ENCODE results near the gene OLFML3. TPM values are rescaled to one million over a fixed set of nuclear protein-coding genes. Genes with fewer than 3 reads are reported as not detected.

The OLFML3 gene
- total and polyA plus RNA-seq, 2 of the 8 experiments (the other 6 are each of a cell fraction or from before 2014, with no cell fraction given): 56.0 to 72.3 TPM

DNA sequence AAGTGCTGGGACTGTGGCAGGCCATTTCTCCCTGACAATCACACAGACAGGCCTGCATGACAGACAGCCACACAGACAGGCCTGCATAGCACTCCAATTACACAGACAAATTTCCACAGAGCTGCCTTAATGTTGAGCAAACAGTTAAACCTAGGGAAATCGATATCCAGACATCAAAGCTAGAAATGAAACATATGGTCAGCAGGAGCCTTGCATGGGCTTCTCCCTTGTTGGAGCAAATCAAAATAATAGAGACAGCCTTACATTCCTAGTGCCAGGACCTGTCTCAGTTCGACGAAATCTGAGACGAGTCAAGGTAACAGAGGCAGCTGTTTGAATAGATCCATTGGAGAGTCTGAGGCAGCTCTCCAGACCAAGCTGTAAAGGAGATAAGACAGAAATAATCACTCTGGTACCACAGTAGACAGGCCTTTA is 42.4 kb downstream of the OLFML3 start:
- Histone ChIP-seq H3K4ac (replicated peaks; ENCODE audit: insufficient read length, low read depth, low read length) (no peak overlapping the region), H3K4me1 (replicated peaks in 1 of 4; ENCODE audit: control insufficient read depth in 3 of 4, insufficient read depth in 4 of 4, low read length in 3 of 4) (peaks cover 2 to 14% (median 5%) of the 10 kb centered on the region in 4 experiments; a peak in 4 of 7 replicates), H3K27ac (ENCODE audit: low read depth, low read length) (no peak overlapping the region), H3K79me2 (ENCODE audit: control insufficient read depth in 1 of 2, insufficient read depth in 2 of 2, low read length in 2 of 2) (no peaks in the 10 kb centered on the region), H2BK15ac (ENCODE audit: low read length) (no peak overlapping the region), H4K20me1 (replicated peaks in 1 of 2; ENCODE audit: control insufficient read depth in 1 of 2, insufficient read depth in 2 of 2, low read length in 2 of 2) (no peaks in the 10 kb centered on the region), H3K56ac (replicated peaks; ENCODE audit: insufficient read length, low read depth, low read length) (no peak overlapping the region), H3K23me2 (ENCODE audit: low read depth, low read length) (no peaks in the 10 kb centered on the region; the same call in 1 of the 2 replicates), H2AK5ac (ENCODE audit: low read depth, low read length) (no peak overlapping the region), H2BK12ac (ENCODE audit: low read depth, low read length) (no peak overlapping the region), H3K27me3 (replicated peaks in 1 of 4; ENCODE audit: control insufficient read depth in 3 of 4, extremely low read depth in 1 of 4, insufficient read depth in 3 of 4, low read length in 3 of 4) (no peaks in the 10 kb centered on the region; a peak in 1 of 7 replicates), H3K18ac (ENCODE audit: extremely low read depth, low read length) (no peak overlapping the region), H3K9ac (replicated peaks in 1 of 4; ENCODE audit: extremely low read depth in 1 of 4, low read depth in 3 of 4, low read length in 3 of 4) (no peak overlapping the region), H3K14ac (ENCODE audit: insufficient read length) (no peak overlapping the region), H3K4me2 (ENCODE audit: insufficient read depth in 1 of 2, low read depth in 2 of 2, low read length in 2 of 2) (no peak overlapping the region), H4K8ac (ENCODE audit: extremely low read depth, insufficient read depth, low read length) (no peak overlapping the region), H3K9me3 (ENCODE audit: insufficient read depth in 2 of 2, low read depth in 1 of 2, low read length in 1 of 2) (peaks cover 9 to 12% of the 10 kb centered on the region in 2 experiments), H2AFZ (ENCODE audit: low read length) (no peak overlapping the region), H4K91ac (replicated peaks; ENCODE audit: insufficient read length, low read length) (no peak overlapping the region), H3K23ac (ENCODE audit: insufficient read length) (no peak overlapping the region), H4K5ac (ENCODE audit: insufficient read length, low read depth, low read length) (no peak overlapping the region), H3K79me1 (ENCODE audit: low read depth, low read length) (no peaks in the 10 kb centered on the region), H2BK20ac (ENCODE audit: low read length) (no peak overlapping the region), H3K4me3 (ENCODE audit: extremely low read depth in 1 of 4, insufficient read depth in 2 of 4, low read depth in 3 of 4, low read length in 4 of 4) (no peak overlapping the region), H3K36me3 (ENCODE audit: control insufficient read depth in 2 of 4, insufficient read depth in 4 of 4, low read length in 3 of 4) (peaks cover 0 to 18% (median 8%) of the 10 kb centered on the region in 4 experiments; a peak in 2 of 8 replicates), H2BK5ac (ENCODE audit: low read depth, low read length) (no peak overlapping the region), H2BK120ac (replicated peaks; ENCODE audit: low read depth, low read length) (no peak overlapping the region)
- no peak for TF ChIP-seq BACH1 (IDR thresholded peaks at IDR 0.05; ENCODE audit: low read length)
- ChIA-PET CTCF (ENCODE audit: partially characterized antibody) (interaction anchor here (1.1 to 1.2 kb wide), 2 partner anchors 33 to 325 kb away, joined by 3 read pairs; no protein-coding TSS in a partner anchor), POLR2A (ENCODE audit: partially characterized antibody) (interaction anchor here (1.1 to 2.6 kb wide), 5 partner anchors 9 to 18 kb away, joined by 4 to 7 read pairs (median 4); no protein-coding TSS in a partner anchor)
- FAIRE-seq (no peak), DNase-seq (ENCODE audit: low read depth in 1 of 2, low spot score in 2 of 2) (no peak)
- WGBS, 2 experiments (ENCODE audit: extremely low coverage in 1 of 2, insufficient coverage in 1 of 2, insufficient read length in 1 of 2, insufficient replicate concordance in 2 of 2, low coverage in 1 of 2, low lambda C conversion rate in 2 of 2, missing lambda C conversion rate in 1 of 2): 76% methylated on average over 4 of the region's 4 CpGs; no CpG with 5 or more reads in 1 of the 2 experiments

Measured in H1 (cell line).